Liver (tissue), 9 donors: ENCODE results near the gene MTA3. TPM values are rescaled to one million over a fixed set of nuclear protein-coding genes. Genes with fewer than 3 reads are reported as not detected.

Experiments used
- DNase-seq: peaks from one replicate; pipeline ENCODE4 v3.0.0-alpha.2; 2017; ENCODE audit warnings: low spot score
- H3K27ac ChIP-seq, 2 donors: one replicate each; pipeline ENCODE4 v1.7.0; 2013; ENCODE audit warnings: inconsistent platforms in 2 of 2, low read length in 2 of 2, control low read depth in 1 of 2, low read depth in 1 of 2, mild to moderate bottlenecking in 1 of 2
- H3K27me3 ChIP-seq, 4 donors: one replicate each; pipeline versions ENCODE4 v1.6.1 to v1.7.0; 2013; ENCODE audit warnings: low read length in 3 of 4, inconsistent platforms in 1 of 4, mild to moderate bottlenecking in 1 of 4, moderate library complexity in 1 of 4; ENCODE audit not compliant: control insufficient read depth in 4 of 4, insufficient read depth in 4 of 4
- H3K36me3 ChIP-seq, 4 donors: one replicate each; pipeline versions ENCODE4 v1.6.1 to v1.7.0; 2013; ENCODE audit warnings: low read length in 3 of 4, mild to moderate bottlenecking in 3 of 4, low read depth in 1 of 4, moderate library complexity in 1 of 4; ENCODE audit not compliant: control insufficient read depth in 4 of 4, insufficient read depth in 3 of 4
- H3K4me1 ChIP-seq, 4 donors: one replicate each; pipeline versions ENCODE4 v1.6.1 to v1.7.0; 2013; ENCODE audit warnings: low read length in 3 of 4, mild to moderate bottlenecking in 3 of 4, moderate library complexity in 1 of 4; ENCODE audit not compliant: control insufficient read depth in 4 of 4, insufficient read depth in 4 of 4
- H3K4me3 ChIP-seq, 3 donors: one replicate each; pipeline versions ENCODE4 v1.6.1 to v1.7.0; 2013; ENCODE audit warnings: low read length in 3 of 3, control low read depth in 1 of 3, low read depth in 1 of 3, mild to moderate bottlenecking in 1 of 3
- H3K9ac ChIP-seq, 2 donors: one replicate each; pipeline ENCODE4 v1.7.0; 2013; ENCODE audit warnings: low read length in 2 of 2, mild to moderate bottlenecking in 2 of 2, moderate library complexity in 2 of 2, control low read depth in 1 of 2, low read depth in 1 of 2
- H3K9me3 ChIP-seq, 4 donors: one replicate each; pipeline versions ENCODE4 v1.6.1 to v1.7.0; 2013; ENCODE audit warnings: low read length in 3 of 4; ENCODE audit not compliant: control insufficient read depth in 4 of 4
- ATF3 ChIP-seq: IDR thresholded peaks from 2 replicates; pipeline ENCODE4 v1.6.1; 2016; ENCODE audit warnings: antibody characterized with exemption
- EGR1 ChIP-seq, 2 donors: IDR thresholded peaks; 2 replicates each; pipeline ENCODE4 v1.6.1; 2016 to 2018; ENCODE audit warnings: antibody characterized with exemption in 2 of 2, low read depth in 2 of 2
- FOXA1 ChIP-seq: IDR thresholded peaks from 2 replicates; pipeline ENCODE4 v1.6.1; 2016; ENCODE audit warnings: antibody characterized with exemption
- FOXA2 ChIP-seq: IDR thresholded peaks from 2 replicates; pipeline ENCODE4 v1.6.1; 2016; ENCODE audit warnings: antibody characterized with exemption
- GABPA ChIP-seq, 2 donors: IDR thresholded peaks in 1 of 2; conservative IDR thresholded peaks in 1 of 2; 2 replicates each; pipeline ENCODE4 v1.6.1; 2016; ENCODE audit warnings: antibody characterized with exemption in 2 of 2, mild to moderate bottlenecking in 1 of 2, moderate library complexity in 1 of 2
- HNF4A ChIP-seq, 2 donors: conservative IDR thresholded peaks; 2 replicates each; pipeline ENCODE4 v1.6.1; 2016; ENCODE audit warnings: antibody characterized with exemption in 2 of 2, mild to moderate bottlenecking in 2 of 2
- HNF4G ChIP-seq: IDR thresholded peaks from 2 replicates; pipeline ENCODE4 v1.6.1; 2016; ENCODE audit warnings: antibody characterized with exemption
- JUND ChIP-seq, 2 donors: IDR thresholded peaks; 2 replicates each; pipeline ENCODE4 v1.6.1; 2016; ENCODE audit warnings: antibody characterized with exemption in 2 of 2
- MAX ChIP-seq: IDR thresholded peaks from 2 replicates; pipeline ENCODE4 v1.6.1; 2016; ENCODE audit warnings: antibody characterized with exemption
- NR2F2 ChIP-seq: IDR thresholded peaks from 2 replicates; pipeline ENCODE4 v1.6.1; 2016; ENCODE audit warnings: antibody characterized with exemption
- RAD21 ChIP-seq, 2 donors: IDR thresholded peaks; 2 replicates each; pipeline ENCODE4 v1.6.1; 2016; ENCODE audit warnings: antibody characterized with exemption in 2 of 2, mild to moderate bottlenecking in 2 of 2
- REST ChIP-seq: IDR thresholded peaks from 2 replicates; pipeline ENCODE4 v1.6.1; 2016; ENCODE audit warnings: antibody characterized with exemption, mild to moderate bottlenecking
- RXRA ChIP-seq, 2 donors: IDR thresholded peaks; 2 replicates each; pipeline ENCODE4 v1.6.1; 2017 to 2018; ENCODE audit warnings: antibody characterized with exemption in 2 of 2, mild to moderate bottlenecking in 1 of 2
- SP1 ChIP-seq: IDR thresholded peaks from 2 replicates; pipeline ENCODE4 v1.6.1; 2018; ENCODE audit warnings: antibody characterized with exemption, mild to moderate bottlenecking
- TAF1 ChIP-seq: conservative IDR thresholded peaks from 2 replicates; pipeline ENCODE4 v1.6.1; 2016; ENCODE audit warnings: antibody characterized with exemption, mild to moderate bottlenecking
- YY1 ChIP-seq: IDR thresholded peaks from 2 replicates; pipeline ENCODE4 v1.6.1; 2016; ENCODE audit warnings: antibody characterized with exemption, mild to moderate bottlenecking
- WGBS: extraction: QIAGEN DNeasy Blood & Tissue Kit; methylation state at CpG from one replicate; pipeline ENCODE4 v1.1.7; 2013; 5-methylcytosine and 5-hydroxymethylcytosine counted together
- polyA plus RNA-seq, 2 donors: library from polyadenylated mRNA; stranded (reverse) in 1 of 2; unstranded in 1 of 2; fragments of 200-250 nt in 1 of 2; fragments of >200 nt in 1 of 2; fragmentation: Nextera tagmentation in 1 of 2; extraction: Ambion mirVana in 1 of 2; gene quantifications; one replicate each; pipeline versions ENCODE4 v1.2.1 to v1.2.3, GENCODE V29; 2013 to 2015
- total RNA-seq, 2 donors: library from RNA; depleted of rRNA; stranded (reverse); fragments of >200 nt; gene quantifications; one replicate each; pipeline ENCODE4 v1.2.3, GENCODE V29; 2014
- TF ChIP-seq, protein P1 (sequence below): fragments of 150-350 bp; IDR thresholded peaks from 2 replicates; pipeline ENCODE4 v1.5.1; 2017; ENCODE audit warnings: improper control_type of control experiment, low read depth, low read length; ENCODE audit not compliant: missing input control
- TF ChIP-seq, protein P2 (sequence below): IDR thresholded peaks from 2 replicates; pipeline ENCODE4 v1.6.1; 2016; ENCODE audit warnings: antibody characterized with exemption
- donor health status: healthy.
- donor health status: healthy.
- donor health status: healthy.
- donor health status: healthy.
- donor health status: healthy.

The MTA3 gene
- total and polyA plus RNA-seq, 4 donors: 5.5 to 10.3 (median 6.8) TPM

- DNase-seq: no peak
- peaks cover 0 to 4% (median under 1%) of the 10 kb centered on the region in 4 donors for H3K4me1 ChIP-seq
- no peaks in the 10 kb centered on the region for H3K9me3 ChIP-seq
- no peak overlapping the region for H3K9ac ChIP-seq
- no peak overlapping the region for H3K27ac ChIP-seq
- no peak overlapping the region for H3K4me3 ChIP-seq
- TF ChIP-seq MAX (no peak), RAD21 (IDR thresholded peaks at IDR 0.05) (no peak), NR2F2 (no peak), TAF1 (no peak), GABPA (IDR thresholded peaks at IDR 0.05 in 1 of 2, conservative IDR thresholded peaks at IDR 0.05 in 1 of 2) (no peak), RXRA (IDR thresholded peaks at IDR 0.05) (no peak), SP1 (no peak), YY1 (no peak), ATF3 (no peak), FOXA2 (no peak), REST (no peak), JUND (IDR thresholded peaks at IDR 0.05) (no peak), EGR1 (IDR thresholded peaks at IDR 0.05; ENCODE audit: low read depth in 2 of 2) (no peak), HNF4A (conservative IDR thresholded peaks at IDR 0.05) (no peak), HNF4G (no peak), FOXA1 (no peak)
- TF ChIP-seq, protein P1, sequence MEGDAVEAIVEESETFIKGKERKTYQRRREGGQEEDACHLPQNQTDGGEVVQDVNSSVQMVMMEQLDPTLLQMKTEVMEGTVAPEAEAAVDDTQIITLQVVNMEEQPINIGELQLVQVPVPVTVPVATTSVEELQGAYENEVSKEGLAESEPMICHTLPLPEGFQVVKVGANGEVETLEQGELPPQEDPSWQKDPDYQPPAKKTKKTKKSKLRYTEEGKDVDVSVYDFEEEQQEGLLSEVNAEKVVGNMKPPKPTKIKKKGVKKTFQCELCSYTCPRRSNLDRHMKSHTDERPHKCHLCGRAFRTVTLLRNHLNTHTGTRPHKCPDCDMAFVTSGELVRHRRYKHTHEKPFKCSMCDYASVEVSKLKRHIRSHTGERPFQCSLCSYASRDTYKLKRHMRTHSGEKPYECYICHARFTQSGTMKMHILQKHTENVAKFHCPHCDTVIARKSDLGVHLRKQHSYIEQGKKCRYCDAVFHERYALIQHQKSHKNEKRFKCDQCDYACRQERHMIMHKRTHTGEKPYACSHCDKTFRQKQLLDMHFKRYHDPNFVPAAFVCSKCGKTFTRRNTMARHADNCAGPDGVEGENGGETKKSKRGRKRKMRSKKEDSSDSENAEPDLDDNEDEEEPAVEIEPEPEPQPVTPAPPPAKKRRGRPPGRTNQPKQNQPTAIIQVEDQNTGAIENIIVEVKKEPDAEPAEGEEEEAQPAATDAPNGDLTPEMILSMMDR: no peak
- TF ChIP-seq, protein P2, sequence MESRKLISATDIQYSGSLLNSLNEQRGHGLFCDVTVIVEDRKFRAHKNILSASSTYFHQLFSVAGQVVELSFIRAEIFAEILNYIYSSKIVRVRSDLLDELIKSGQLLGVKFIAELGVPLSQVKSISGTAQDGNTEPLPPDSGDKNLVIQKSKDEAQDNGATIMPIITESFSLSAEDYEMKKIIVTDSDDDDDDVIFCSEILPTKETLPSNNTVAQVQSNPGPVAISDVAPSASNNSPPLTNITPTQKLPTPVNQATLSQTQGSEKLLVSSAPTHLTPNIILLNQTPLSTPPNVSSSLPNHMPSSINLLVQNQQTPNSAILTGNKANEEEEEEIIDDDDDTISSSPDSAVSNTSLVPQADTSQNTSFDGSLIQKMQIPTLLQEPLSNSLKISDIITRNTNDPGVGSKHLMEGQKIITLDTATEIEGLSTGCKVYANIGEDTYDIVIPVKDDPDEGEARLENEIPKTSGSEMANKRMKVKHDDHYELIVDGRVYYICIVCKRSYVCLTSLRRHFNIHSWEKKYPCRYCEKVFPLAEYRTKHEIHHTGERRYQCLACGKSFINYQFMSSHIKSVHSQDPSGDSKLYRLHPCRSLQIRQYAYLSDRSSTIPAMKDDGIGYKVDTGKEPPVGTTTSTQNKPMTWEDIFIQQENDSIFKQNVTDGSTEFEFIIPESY: no peak
- 91% methylated on average over 5 of the region's 5 CpGs for WGBS
- H3K27me3 ChIP-seq: no peaks in the 10 kb centered on the region
- H3K36me3 ChIP-seq: peaks cover 0 to 2% (median 0%) of the 10 kb centered on the region in 4 donors
Measured at GRCh38 chr2:42762155-42762554, 193.7 kb downstream of the MTA3 start.
